ENCODE data around the gene BTK.
"Not testable (repeated sequence)": the region's sequence is repeated elsewhere in the genome, so short reads cannot be mapped to it uniquely, and the experiment has no call there.

Gene BTK

DNA sequence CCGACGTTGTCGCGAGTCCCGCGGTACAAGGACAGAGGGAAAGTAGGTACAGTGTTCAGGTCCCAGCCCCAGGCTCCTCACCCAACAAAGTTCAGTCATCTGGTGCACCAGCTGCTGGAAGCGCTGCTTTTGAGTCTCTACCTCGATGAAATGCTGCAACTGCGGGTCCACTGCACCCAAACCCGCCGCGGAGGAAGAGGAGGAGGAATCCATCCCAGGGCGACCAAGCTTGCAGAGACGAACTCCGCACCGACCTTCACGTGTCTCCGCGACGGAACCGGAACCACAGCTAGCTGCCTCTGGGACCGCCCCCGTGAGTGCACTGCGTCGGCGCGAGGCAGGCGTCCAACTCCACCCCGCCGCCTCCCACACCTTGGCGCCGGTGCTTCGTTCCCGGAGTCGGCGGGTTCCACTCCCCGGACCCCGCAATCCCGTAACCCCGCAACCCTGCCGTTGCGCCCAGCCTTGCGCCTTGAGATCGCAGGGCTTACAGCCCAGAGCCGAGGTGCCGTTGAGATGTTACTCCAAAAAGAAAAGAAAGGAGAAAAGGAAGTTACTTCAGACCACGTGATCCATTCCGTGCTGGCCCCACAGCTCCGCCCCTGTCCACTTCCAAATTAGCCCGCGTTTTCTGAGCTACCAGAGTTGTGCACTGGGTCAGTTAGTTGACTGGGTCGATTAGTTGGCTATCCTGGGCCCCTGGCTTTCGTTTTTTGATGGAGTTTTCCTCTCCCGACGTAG lies 37.4 kb downstream of the BTK start, which contains the start of gene TIMM8A:
TIMM8A (minus strand) TSS at position 291 of the 741 bp plus-strand sequence; CDS start at position 213, 78 bp downstream.
- peak within 1 kb of the TSS; percentile 76 for H3K4me3 ChIP-seq (replicated peaks; ENCODE audit: low read depth, low read length)
- DNase-seq (ENCODE audit: low read depth): peak; percentile 69
- TF ChIP-seq, protein P1, sequence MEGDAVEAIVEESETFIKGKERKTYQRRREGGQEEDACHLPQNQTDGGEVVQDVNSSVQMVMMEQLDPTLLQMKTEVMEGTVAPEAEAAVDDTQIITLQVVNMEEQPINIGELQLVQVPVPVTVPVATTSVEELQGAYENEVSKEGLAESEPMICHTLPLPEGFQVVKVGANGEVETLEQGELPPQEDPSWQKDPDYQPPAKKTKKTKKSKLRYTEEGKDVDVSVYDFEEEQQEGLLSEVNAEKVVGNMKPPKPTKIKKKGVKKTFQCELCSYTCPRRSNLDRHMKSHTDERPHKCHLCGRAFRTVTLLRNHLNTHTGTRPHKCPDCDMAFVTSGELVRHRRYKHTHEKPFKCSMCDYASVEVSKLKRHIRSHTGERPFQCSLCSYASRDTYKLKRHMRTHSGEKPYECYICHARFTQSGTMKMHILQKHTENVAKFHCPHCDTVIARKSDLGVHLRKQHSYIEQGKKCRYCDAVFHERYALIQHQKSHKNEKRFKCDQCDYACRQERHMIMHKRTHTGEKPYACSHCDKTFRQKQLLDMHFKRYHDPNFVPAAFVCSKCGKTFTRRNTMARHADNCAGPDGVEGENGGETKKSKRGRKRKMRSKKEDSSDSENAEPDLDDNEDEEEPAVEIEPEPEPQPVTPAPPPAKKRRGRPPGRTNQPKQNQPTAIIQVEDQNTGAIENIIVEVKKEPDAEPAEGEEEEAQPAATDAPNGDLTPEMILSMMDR (IDR thresholded peaks at IDR 0.05; ENCODE audit: low read length, missing control alignments): no peak

DNA sequence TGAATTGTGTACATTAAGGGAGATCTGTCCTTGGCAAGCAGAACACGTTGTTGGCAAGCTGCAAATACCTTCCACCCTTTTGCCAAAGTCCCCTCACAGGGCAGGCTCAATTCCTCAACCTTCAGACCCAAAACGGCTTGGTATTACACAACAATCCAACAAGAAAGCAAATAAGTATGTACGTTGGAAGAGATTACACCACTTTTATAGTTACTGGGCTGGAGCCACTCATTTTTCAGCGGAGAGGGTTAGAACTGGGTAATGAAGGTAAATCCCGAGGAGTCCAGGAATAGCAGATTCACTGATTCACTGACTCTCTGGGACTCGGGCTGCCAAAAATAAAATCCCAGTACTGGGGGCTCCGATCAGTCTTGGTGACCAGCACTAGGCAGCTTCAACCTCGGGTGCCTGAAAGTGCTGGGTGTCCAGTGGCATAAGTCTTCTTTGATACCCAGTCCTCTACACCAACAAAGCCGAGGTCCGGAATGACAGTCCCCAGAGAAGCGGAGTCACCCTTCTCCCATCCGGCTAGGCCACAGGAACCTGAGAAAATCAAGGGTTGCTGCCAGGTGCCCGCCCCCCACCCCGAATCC lies 38.0 kb downstream of the BTK start:
- peak overlapping the region; percentile 76 for H3K4me3 ChIP-seq (replicated peaks; ENCODE audit: low read depth, low read length)
- TF ChIP-seq, protein P1 (IDR thresholded peaks at IDR 0.05; ENCODE audit: low read length, missing control alignments): no peak
- DNase-seq (ENCODE audit: low read depth): peak; percentile 29

GRCh38 chrX:101337776-101338271 lies 48.2 kb downstream of the BTK start:
- TF ChIP-seq, protein P1 (IDR thresholded peaks at IDR 0.05; ENCODE audit: low read length, missing control alignments): no peak
- no peak for DNase-seq (ENCODE audit: low read depth)
- H3K4me3 ChIP-seq (replicated peaks; ENCODE audit: low read depth, low read length): no peak overlapping the region

GRCh38 chrX:101334310-101334709 lies 51.7 kb downstream of the BTK start:
- not testable (repeated sequence) for H3K4me3 ChIP-seq (replicated peaks; ENCODE audit: low read depth, low read length); DNase-seq (ENCODE audit: low read depth)

GRCh38 chrX:101326600-101326999 lies 59.4 kb downstream of the BTK start:
- H3K4me3 ChIP-seq (replicated peaks; ENCODE audit: low read depth, low read length); DNase-seq (ENCODE audit: low read depth): not testable (repeated sequence)

GRCh38 chrX:101303790-101304189 lies 82.2 kb downstream of the BTK start:
- DNase-seq (ENCODE audit: low read depth): no peak
- TF ChIP-seq, protein P1 (IDR thresholded peaks at IDR 0.05; ENCODE audit: low read length, missing control alignments): no peak
- H3K4me3 ChIP-seq (replicated peaks; ENCODE audit: low read depth, low read length): no peak overlapping the region
